NCI-H2029 treated with DMSO at 0.1 percent for 48 hours (cell line): ENCODE results near the gene OR5D18.
"Not testable (repeated sequence)": the region's sequence is repeated elsewhere in the genome, so short reads cannot be mapped to it uniquely, and the experiment has no call there.

ENCODE experiments used
- DNase-seq: peaks from one replicate; lab custom pipeline; 2025; lab: John Stamatoyannopoulos, UW

OR5D18 gene

DNA sequence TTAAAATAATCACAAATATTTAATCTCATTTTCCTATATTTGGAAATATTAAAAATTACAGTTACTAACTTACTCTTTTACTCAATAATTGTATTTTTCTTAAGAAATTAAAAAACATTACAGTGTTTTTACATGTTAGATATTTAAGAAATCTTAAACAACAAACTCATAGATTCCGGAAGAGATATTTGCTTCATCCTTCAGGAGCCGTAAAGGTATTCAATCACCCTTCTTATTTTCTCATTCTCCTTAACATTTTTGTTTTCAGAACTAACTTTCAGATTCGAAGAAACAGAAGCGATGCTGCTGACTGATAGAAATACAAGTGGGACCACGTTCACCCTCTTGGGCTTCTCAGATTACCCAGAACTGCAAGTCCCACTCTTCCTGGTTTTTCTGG is at the start of gene OR5D18:
Gene OR5D18, plus strand, starts transcription at position 301 of the 400 bp plus-strand sequence. Its CDS starts 0 bp downstream, at position 301.
- no peak for DNase-seq

DNA sequence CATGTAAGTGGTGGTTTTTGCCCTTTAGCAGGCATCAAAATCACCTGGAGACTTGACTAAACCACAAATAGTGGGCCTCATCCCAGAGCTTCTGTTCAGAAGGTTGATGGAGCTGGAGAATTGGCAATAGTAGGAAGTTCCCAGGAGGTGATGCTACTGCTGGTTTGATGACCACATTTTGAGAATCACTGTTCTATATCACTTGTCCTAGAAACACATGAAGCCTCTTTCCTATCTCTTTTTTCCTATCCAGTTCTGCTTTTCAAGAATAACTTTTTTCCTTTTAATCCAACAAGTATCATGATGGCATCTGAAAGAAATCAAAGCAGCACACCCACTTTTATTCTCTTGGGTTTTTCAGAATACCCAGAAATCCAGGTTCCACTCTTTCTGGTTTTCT is 46.3 kb upstream of the OR5D18 start, which contains the start of gene OR5D13:
Gene OR5D13, plus strand, starts transcription at position 301 of the 400 bp plus-strand sequence. Its CDS starts 0 bp downstream, at position 301.
- no peak for DNase-seq

DNA sequence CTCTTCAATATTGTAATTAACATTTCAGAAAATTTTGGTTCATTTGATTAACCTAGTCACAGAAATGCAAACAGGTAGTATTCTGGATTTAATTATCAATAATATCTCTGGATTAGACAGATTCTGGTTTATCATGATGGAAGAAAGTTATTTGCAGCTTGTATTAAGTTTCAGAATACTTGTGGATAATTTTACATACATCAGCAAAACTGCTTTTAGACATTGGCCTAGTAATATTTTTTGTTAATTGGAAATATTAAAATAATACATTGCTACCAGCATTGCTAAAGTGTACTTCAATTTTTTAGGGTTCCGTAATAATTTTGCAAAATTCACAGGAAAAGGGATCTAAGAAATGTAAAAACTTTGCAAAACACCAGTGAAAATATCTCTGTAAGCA is 27.8 kb upstream of the OR5D18 start:
- DNase-seq = no peak

DNA sequence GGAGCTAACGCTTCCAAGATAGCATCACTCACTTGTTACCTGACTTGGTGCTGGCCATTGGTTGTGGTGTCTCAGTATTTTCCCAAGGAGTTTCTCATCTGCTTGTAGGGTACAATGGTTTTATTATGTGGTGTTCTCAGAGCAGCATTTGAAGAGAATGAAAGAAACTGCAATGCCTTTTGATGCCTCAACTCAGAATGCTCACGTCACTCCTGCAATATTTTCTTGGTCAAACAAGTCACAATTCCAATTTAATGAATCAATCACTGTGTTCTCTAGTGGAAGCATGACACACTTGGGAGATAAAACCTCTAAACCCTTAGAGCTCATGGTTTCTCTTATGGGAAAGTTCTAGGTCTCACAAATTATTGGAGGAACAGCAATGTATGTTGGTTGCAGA is 26.1 kb upstream of the OR5D18 start:
- DNase-seq = no peak

DNA sequence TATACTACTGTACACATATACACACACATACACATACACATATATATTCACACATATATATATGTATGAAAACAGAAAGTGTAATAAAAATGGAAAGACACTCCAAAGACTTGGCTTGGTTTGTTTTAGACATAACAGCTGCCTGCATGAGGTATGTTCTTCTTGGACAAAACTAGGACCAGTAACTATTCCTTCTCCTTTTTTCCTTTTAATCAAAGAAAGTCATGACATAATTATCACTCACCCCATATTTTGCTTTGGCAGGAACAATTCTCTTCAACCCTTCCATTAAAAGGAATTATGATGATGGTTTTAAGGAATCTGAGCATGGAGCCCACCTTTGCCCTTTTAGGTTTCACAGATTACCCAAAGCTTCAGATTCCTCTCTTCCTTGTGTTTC is 24.2 kb upstream of the OR5D18 start, which contains the start of gene OR5D14:
Gene OR5D14, plus strand, starts transcription at position 301 of the 400 bp plus-strand sequence. Its CDS starts 0 bp downstream, at position 301.
- no peak for DNase-seq

DNA sequence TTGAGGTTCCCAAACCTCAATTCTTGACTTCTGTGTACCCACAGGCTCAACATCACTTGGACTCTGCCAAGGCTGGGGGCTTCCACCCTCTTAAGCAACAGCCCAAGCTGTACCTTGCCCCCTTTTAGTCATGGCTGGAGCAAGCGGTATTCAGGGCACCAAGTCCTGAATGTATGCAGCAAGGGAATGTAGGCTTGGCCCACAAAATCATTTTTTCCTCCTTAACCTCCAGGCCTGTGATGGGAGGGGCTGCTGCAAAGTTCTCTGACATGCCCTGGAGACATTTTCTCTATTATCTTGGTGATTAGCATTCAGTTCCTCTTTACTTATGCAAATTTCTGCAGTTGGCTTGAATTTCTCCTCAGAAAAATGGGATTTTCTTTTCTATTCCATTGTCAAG is 13.2 kb upstream of the OR5D18 start:
- no peak for DNase-seq

DNA sequence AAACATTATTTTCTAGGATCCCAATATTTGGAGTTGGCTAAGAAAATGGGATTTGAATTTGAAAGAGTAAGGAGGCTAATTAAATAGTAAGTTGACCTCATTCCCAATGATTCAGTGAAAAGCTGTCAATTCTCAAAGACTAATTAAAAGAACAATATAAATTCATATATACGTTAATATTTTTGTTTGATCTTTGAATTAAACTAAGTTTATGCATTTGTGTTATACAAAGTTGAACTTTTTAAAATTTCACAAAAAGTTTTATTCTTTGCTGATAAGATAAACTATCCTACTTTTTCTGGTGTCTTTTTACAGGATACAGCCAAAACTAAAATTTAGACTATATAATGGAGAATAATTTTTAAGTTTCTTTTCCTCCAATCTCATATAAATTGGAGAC is 8.4 kb upstream of the OR5D18 start, which contains the start of gene OR5L1:
Gene OR5L1, plus strand, starts transcription at position 301 of the 400 bp plus-strand sequence. CDS start 100 bp downstream, outside the sequence.
- no peak for DNase-seq

DNA sequence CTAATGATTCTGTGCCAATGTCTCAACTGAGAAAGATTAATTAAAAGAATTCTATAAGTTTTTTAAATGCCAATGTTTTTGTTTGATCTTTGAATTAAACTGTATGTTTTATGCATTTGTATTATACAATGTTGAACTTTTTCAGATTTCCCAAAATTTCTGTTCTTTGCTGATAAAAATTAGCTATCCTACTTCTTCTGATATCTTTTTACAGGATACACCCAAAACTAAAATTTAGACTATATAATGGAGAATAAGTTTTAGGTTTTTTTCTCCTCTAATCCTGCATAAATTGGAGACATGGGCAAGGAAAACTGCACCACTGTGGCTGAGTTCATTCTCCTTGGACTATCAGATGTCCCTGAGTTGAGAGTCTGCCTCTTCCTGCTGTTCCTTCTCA is 7.5 kb downstream of the OR5D18 start, which contains the start of gene OR5L2:
Gene OR5L2, plus strand, starts transcription at position 301 of the 400 bp plus-strand sequence. Its CDS starts 0 bp downstream, at position 301.
- DNase-seq = no peak

DNA sequence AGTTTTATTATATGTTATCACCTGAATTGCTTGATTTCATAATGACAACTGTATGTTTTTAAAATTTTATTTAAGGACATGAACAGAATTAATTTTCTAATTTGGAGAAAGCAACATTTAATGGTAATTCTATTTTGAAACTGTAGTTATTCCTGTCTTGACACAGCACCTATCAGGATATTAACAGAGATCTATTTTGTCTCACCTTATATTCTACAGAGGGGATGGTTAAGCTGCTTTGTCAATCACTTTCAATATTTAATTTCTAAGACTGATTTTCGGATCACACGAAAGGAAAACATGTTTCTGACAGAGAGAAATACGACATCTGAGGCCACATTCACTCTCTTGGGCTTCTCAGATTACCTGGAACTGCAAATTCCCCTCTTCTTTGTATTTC is 19.0 kb downstream of the OR5D18 start, which contains the start of gene OR5D16:
Gene OR5D16, plus strand, starts transcription at position 301 of the 400 bp plus-strand sequence. Its CDS starts 0 bp downstream, at position 301.
- no peak for DNase-seq

DNA sequence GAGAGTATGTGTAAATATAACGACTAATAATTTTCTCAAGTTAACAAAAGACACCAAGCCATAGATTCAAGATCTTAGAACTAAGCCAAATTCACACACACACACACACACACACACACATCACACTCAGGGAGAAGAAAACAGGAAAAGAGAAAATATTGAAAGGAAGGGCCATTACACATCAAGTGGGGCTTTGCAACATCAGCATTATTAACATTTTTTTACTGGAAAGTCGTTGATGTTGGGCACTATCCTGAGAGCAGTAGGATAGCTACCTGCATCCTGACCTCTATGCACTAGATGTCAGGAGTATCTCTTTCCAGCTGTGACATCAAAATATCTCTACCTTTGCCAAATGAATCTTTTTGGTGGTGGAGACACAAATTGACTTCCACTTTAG is 28.0 kb downstream of the OR5D18 start:
- DNase-seq = no peak

DNA sequence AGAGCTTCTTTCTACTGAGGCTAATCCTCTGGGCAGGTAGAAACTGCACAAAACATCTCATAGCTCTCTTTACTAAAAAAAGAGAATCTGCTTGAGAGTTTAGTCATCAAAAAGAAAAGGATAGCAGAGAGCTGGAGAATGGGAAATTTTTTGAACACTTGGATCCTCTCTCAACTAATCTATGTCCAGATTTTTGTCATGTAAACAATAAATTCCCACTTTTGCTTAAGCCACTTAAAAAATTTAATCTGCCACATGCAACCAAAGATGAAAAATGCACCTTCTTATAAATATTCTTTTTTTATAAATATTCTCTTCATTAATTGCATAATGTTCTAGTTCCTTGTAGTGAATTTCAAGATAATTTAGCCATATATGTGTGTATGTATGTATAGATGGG is 29.6 kb downstream of the OR5D18 start:
- no peak for DNase-seq

DNA sequence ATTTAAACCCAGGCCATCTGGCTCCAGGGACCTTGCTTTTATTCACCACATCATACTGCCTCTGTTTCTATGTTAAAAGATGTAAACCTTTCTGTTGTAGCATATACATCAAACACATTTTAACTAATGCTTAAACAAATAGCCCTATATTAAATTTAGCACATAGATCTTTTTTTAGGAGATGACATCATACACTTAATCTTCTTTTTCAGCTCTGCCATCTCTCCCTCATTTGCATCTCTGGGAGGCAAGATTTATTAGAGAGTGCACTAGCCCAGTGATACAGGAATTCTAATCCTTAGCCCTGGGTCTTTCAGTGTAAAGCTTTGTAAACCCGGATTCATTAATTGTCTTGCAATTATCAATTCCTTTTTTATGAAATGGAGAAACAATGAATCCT is 32.7 kb downstream of the OR5D18 start:
- DNase-seq = no peak

DNA sequence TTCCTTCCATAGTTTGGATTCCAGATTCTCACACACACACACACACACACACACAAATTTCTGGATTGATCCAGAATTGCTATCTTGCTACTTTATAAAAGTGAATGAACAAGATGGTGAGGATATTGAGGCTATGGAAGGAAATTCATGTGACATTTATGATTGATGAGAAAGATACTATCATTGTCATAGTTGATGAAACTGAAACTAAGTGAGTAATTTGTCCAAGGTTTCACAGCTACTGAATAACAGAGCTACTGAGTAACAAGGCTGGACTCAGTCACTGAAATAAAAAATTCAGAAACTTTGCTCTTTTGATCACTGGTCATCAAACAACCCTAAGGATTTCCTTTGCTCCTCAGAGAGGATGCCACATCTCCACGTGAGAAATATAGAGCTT is 35.3 kb downstream of the OR5D18 start:
- no peak for DNase-seq

DNA sequence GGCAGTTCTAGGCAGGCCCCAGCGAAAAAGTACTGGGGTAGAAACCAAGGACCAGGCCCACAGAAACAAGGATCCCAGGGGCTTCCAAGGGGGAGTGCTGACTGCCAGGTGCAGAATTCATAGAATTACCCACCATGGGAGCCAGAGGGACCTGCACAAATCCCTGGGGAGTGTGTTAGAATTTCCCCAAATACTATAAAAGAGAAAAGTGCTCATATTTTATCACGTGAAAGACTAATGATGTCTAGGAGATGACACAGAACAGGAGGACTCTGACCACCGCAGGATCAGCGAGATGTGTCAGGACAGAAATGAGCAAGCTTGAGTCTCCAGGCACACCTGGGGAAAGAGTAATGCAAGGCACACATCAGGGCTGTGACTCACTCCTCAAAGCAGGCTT is 47.9 kb downstream of the OR5D18 start:
- not testable (repeated sequence) for DNase-seq
